Measurements from ENCODE around the gene CYB561D1. TPM values are rescaled to one million over a fixed set of nuclear protein-coding genes. Genes with fewer than 3 reads are reported as not detected.

The CYB561D1 gene
- total RNA-seq, 2 donors from 2014 or later = 21.0 to 23.5 TPM

GRCh38 chr1:109484519-109484975, 9.3 kb upstream of the CYB561D1 start:
- no peak for ATAC-seq
- Mint-ChIP-seq H3K4me3 (peak overlapping the region; percentile 95), H3K27me3 (peaks cover 4% of the 10 kb centered on the region), H3K27ac (peak overlapping the region; percentile 89), H3K4me1 (peaks cover 30% of the 10 kb centered on the region), H3K36me3 (ENCODE audit: low read depth) (peaks cover 3% of the 10 kb centered on the region)
- no peaks in the 10 kb centered on the region for H3K9me3 ChIP-seq (ENCODE audit: control insufficient read depth, low read length, poor library complexity, severe bottlenecking)
- no peak for DNase-seq

GRCh38 chr1:109485001-109485400, 8.9 kb upstream of the CYB561D1 start:
- ATAC-seq (no peak), DNase-seq (no peak)
- Mint-ChIP-seq H3K4me3 (peak overlapping the region; percentile 95), H3K36me3 (ENCODE audit: low read depth) (peaks cover 3% of the 10 kb centered on the region), H3K27ac (no peak overlapping the region), H3K4me1 (peaks cover 29% of the 10 kb centered on the region), H3K27me3 (no peaks in the 10 kb centered on the region)
- no peaks in the 10 kb centered on the region for H3K9me3 ChIP-seq (ENCODE audit: control insufficient read depth, low read length, poor library complexity, severe bottlenecking)

GRCh38 chr1:109487261-109487660, 6.6 kb upstream of the CYB561D1 start:
- Mint-ChIP-seq H3K4me3 (no peak overlapping the region), H3K36me3 (ENCODE audit: low read depth) (peaks cover 3% of the 10 kb centered on the region), H3K27me3 (no peaks in the 10 kb centered on the region), H3K4me1 (peaks cover 31% of the 10 kb centered on the region), H3K27ac (peak overlapping the region; percentile 59)
- H3K9me3 ChIP-seq (ENCODE audit: control insufficient read depth, low read length, poor library complexity, severe bottlenecking) = no peaks in the 10 kb centered on the region
- no peak for DNase-seq
- ATAC-seq = no peak

GRCh38 chr1:109488201-109488600, 5.7 kb upstream of the CYB561D1 start:
- H3K27ac Mint-ChIP-seq = peak overlapping the region; percentile 59
- no peak overlapping the region for H3K4me3 Mint-ChIP-seq
- H3K4me1 Mint-ChIP-seq = peaks cover 22% of the 10 kb centered on the region
- peaks cover 3% of the 10 kb centered on the region for H3K36me3 Mint-ChIP-seq (ENCODE audit: low read depth)
- ATAC-seq (no peak), DNase-seq (no peak)
- no peaks in the 10 kb centered on the region for H3K27me3 Mint-ChIP-seq
- no peaks in the 10 kb centered on the region for H3K9me3 ChIP-seq (ENCODE audit: control insufficient read depth, low read length, poor library complexity, severe bottlenecking)

- Mint-ChIP-seq H3K27me3 (no peaks in the 10 kb centered on the region), H3K36me3 (ENCODE audit: low read depth) (peaks cover 3% of the 10 kb centered on the region), H3K4me3 (no peak overlapping the region), H3K4me1 (peaks cover 19% of the 10 kb centered on the region), H3K27ac (peak overlapping the region; percentile 59)
- H3K9me3 ChIP-seq (ENCODE audit: control insufficient read depth, low read length, poor library complexity, severe bottlenecking) = no peaks in the 10 kb centered on the region
- DNase-seq (no peak), ATAC-seq (no peak)
Measured at GRCh38 chr1:109488696-109489095, 5.2 kb upstream of the CYB561D1 start.

GRCh38 chr1:109490029-109490933, 3.6 kb upstream of the CYB561D1 start:
- H3K27me3 Mint-ChIP-seq = no peaks in the 10 kb centered on the region
- H3K36me3 Mint-ChIP-seq (ENCODE audit: low read depth) = peaks cover 3% of the 10 kb centered on the region
- peaks cover 17% of the 10 kb centered on the region for H3K4me1 Mint-ChIP-seq
- H3K27ac Mint-ChIP-seq = no peak overlapping the region
- H3K4me3 Mint-ChIP-seq = no peak overlapping the region
- no peaks in the 10 kb centered on the region for H3K9me3 ChIP-seq (ENCODE audit: control insufficient read depth, low read length, poor library complexity, severe bottlenecking)
- peak; percentile 34 to 70 (median 43) for DNase-seq
- ATAC-seq = peak; percentile 32

- Mint-ChIP-seq H3K36me3 (ENCODE audit: low read depth) (peaks cover 4% of the 10 kb centered on the region), H3K4me1 (peaks cover 18% of the 10 kb centered on the region), H3K27ac (no peak overlapping the region), H3K4me3 (no peak overlapping the region), H3K27me3 (no peaks in the 10 kb centered on the region)
- H3K9me3 ChIP-seq (ENCODE audit: control insufficient read depth, low read length, poor library complexity, severe bottlenecking) = no peaks in the 10 kb centered on the region
- ATAC-seq (no peak), DNase-seq (no peak)
Measured at GRCh38 chr1:109490934-109491302, 3.0 kb upstream of the CYB561D1 start.

GRCh38 chr1:109491372-109491771, 2.5 kb upstream of the CYB561D1 start:
- peaks cover 23% of the 10 kb centered on the region for H3K4me1 Mint-ChIP-seq
- H3K27ac Mint-ChIP-seq = no peak overlapping the region
- H3K36me3 Mint-ChIP-seq (ENCODE audit: low read depth) = peaks cover 7% of the 10 kb centered on the region
- no peak overlapping the region for H3K4me3 Mint-ChIP-seq
- ATAC-seq (no peak), DNase-seq (no peak)
- no peaks in the 10 kb centered on the region for H3K9me3 ChIP-seq (ENCODE audit: control insufficient read depth, low read length, poor library complexity, severe bottlenecking)
- H3K27me3 Mint-ChIP-seq = no peaks in the 10 kb centered on the region

- DNase-seq (no peak), ATAC-seq (no peak)
- H3K27me3 Mint-ChIP-seq = no peaks in the 10 kb centered on the region
- no peak overlapping the region for H3K4me3 Mint-ChIP-seq
- H3K36me3 Mint-ChIP-seq (ENCODE audit: low read depth) = peaks cover 6% of the 10 kb centered on the region
- H3K27ac Mint-ChIP-seq = no peak overlapping the region
- H3K4me1 Mint-ChIP-seq = peaks cover 28% of the 10 kb centered on the region
- H3K9me3 ChIP-seq (ENCODE audit: control insufficient read depth, low read length, poor library complexity, severe bottlenecking) = no peaks in the 10 kb centered on the region
Measured at GRCh38 chr1:109492779-109493178, 1.1 kb upstream of the CYB561D1 start.

GRCh38 chr1:109493227-109493626, 667 bp upstream of the CYB561D1 start:
- H3K9me3 ChIP-seq (ENCODE audit: control insufficient read depth, low read length, poor library complexity, severe bottlenecking) = no peaks in the 10 kb centered on the region
- Mint-ChIP-seq H3K27ac (no peak overlapping the region), H3K4me3 (peak overlapping the region; percentile 96), H3K4me1 (peaks cover 31% of the 10 kb centered on the region), H3K36me3 (ENCODE audit: low read depth) (peaks cover 6% of the 10 kb centered on the region), H3K27me3 (no peaks in the 10 kb centered on the region)
- no peak for ATAC-seq
- no peak for DNase-seq

GRCh38 chr1:109495738-109496137, 1.8 kb downstream of the CYB561D1 start:
- Mint-ChIP-seq H3K27ac (peak overlapping the region; percentile 66), H3K36me3 (ENCODE audit: low read depth) (peaks cover 6% of the 10 kb centered on the region), H3K4me1 (peaks cover 48% of the 10 kb centered on the region), H3K27me3 (no peaks in the 10 kb centered on the region), H3K4me3 (peak overlapping the region; percentile 96)
- DNase-seq (no peak), ATAC-seq (no peak)
- no peaks in the 10 kb centered on the region for H3K9me3 ChIP-seq (ENCODE audit: control insufficient read depth, low read length, poor library complexity, severe bottlenecking)

GRCh38 chr1:109497449-109498160, 3.7 kb downstream of the CYB561D1 start:
- no peaks in the 10 kb centered on the region for H3K27me3 Mint-ChIP-seq
- DNase-seq (no peak), ATAC-seq (no peak)
- H3K27ac Mint-ChIP-seq = peak overlapping the region; percentile 79
- no peak overlapping the region for H3K4me3 Mint-ChIP-seq
- no peaks in the 10 kb centered on the region for H3K9me3 ChIP-seq (ENCODE audit: control insufficient read depth, low read length, poor library complexity, severe bottlenecking)
- peaks cover 65% of the 10 kb centered on the region for H3K4me1 Mint-ChIP-seq
- H3K36me3 Mint-ChIP-seq (ENCODE audit: low read depth) = peaks cover 6% of the 10 kb centered on the region

- no peaks in the 10 kb centered on the region for H3K9me3 ChIP-seq (ENCODE audit: control insufficient read depth, low read length, poor library complexity, severe bottlenecking)
- H3K36me3 Mint-ChIP-seq (ENCODE audit: low read depth) = peaks cover 6% of the 10 kb centered on the region
- no peaks in the 10 kb centered on the region for H3K27me3 Mint-ChIP-seq
- ATAC-seq (no peak), DNase-seq (no peak)
- no peak overlapping the region for H3K4me3 Mint-ChIP-seq
- peaks cover 68% of the 10 kb centered on the region for H3K4me1 Mint-ChIP-seq
- peak overlapping the region; percentile 79 for H3K27ac Mint-ChIP-seq
Measured at GRCh38 chr1:109498161-109498801, 4.4 kb downstream of the CYB561D1 start.
